ENCODE measurements around the gene CPEB3. TPM values are rescaled to one million over a fixed set of nuclear protein-coding genes. Genes with fewer than 3 reads are reported as not detected.

Gene CPEB3
- total RNA-seq, 1 donor from 2014 or later = 2.8 TPM

GRCh38 chr10:92284112-92284704 is 6.7 kb downstream of the CPEB3 start:
- Histone ChIP-seq H3K4me1 (peaks cover 2 to 7% of the 10 kb centered on the region in 2 donors), H3K4me3 (peak overlapping the region in 1 of 2 donors; percentile 6), H3K9me3 (no peaks in the 10 kb centered on the region), H3K27me3 (no peaks in the 10 kb centered on the region), H3K27ac (peak overlapping the region; percentile 49 to 76), H3K36me3 (no peaks in the 10 kb centered on the region)
- intact Hi-C loops (cut with DNase I) = no loop called here
- no peak for DNase-seq (ENCODE audit: low spot score in 2 of 2)
- TF ChIP-seq CTCF (IDR thresholded peaks at IDR 0.05) = no peak

- peaks cover 2 to 9% of the 10 kb centered on the region in 2 donors for H3K4me1 ChIP-seq
- H3K27me3 ChIP-seq = no peaks in the 10 kb centered on the region
- intact Hi-C loops (cut with DNase I) = no loop called here
- no peaks in the 10 kb centered on the region for H3K36me3 ChIP-seq
- no peak for DNase-seq (ENCODE audit: low spot score in 2 of 2)
- TF ChIP-seq CTCF (IDR thresholded peaks at IDR 0.05) = no peak
- peak overlapping the region; percentile 22 to 49 for H3K4me3 ChIP-seq
- no peaks in the 10 kb centered on the region for H3K9me3 ChIP-seq
- peak overlapping the region; percentile 4 to 28 for H3K27ac ChIP-seq
These were observed 11.7 kb downstream of the CPEB3 start for GRCh38 chr10:92278996-92279696.

- TF ChIP-seq CTCF (IDR thresholded peaks at IDR 0.05) = no peak
- Histone ChIP-seq H3K4me3 (no peak overlapping the region), H3K9me3 (no peaks in the 10 kb centered on the region), H3K36me3 (no peaks in the 10 kb centered on the region), H3K27me3 (no peaks in the 10 kb centered on the region), H3K27ac (no peak overlapping the region), H3K4me1 (peaks cover 0 to 5% of the 10 kb centered on the region in 2 donors)
- intact Hi-C loops (cut with DNase I) = no loop called here
- no peak for DNase-seq (ENCODE audit: low spot score in 2 of 2)
These were observed 16.8 kb downstream of the CPEB3 start for GRCh38 chr10:92274071-92274470.

- peaks cover 0 to 22% of the 10 kb centered on the region in 2 donors for H3K4me1 ChIP-seq
- TF ChIP-seq CTCF (IDR thresholded peaks at IDR 0.05) = no peak
- H3K27me3 ChIP-seq = no peaks in the 10 kb centered on the region
- peak overlapping the region; percentile 44 to 63 for H3K27ac ChIP-seq
- intact Hi-C loops (cut with DNase I) = no loop called here
- H3K9me3 ChIP-seq = no peaks in the 10 kb centered on the region
- H3K36me3 ChIP-seq = no peaks in the 10 kb centered on the region
- H3K4me3 ChIP-seq = no peak overlapping the region
- DNase-seq (ENCODE audit: low spot score in 2 of 2) = no peak
These were observed 22.1 kb downstream of the CPEB3 start for GRCh38 chr10:92268748-92269147.

- H3K4me3 ChIP-seq = no peak overlapping the region
- intact Hi-C loops (cut with DNase I) = no loop called here
These were observed 23.5 kb downstream of the CPEB3 start for GRCh38 chr10:92267343-92267742.

More at GRCh38 chr10:92267343-92267742, 23.5 kb downstream of the CPEB3 start:
- H3K27ac ChIP-seq = peak overlapping the region; percentile 44 to 63
- H3K4me1 ChIP-seq = peaks cover 0 to 24% of the 10 kb centered on the region in 2 donors
- no peak for TF ChIP-seq CTCF (IDR thresholded peaks at IDR 0.05)
- H3K27me3 ChIP-seq = no peaks in the 10 kb centered on the region
- H3K9me3 ChIP-seq = no peaks in the 10 kb centered on the region
- no peak for DNase-seq (ENCODE audit: low spot score in 2 of 2)
- no peaks in the 10 kb centered on the region for H3K36me3 ChIP-seq
